ENCODE data around the gene COTL1.
A peak's percentile ranks its signal among the peaks of the same experiment; 100 is the strongest.
"Not testable (repeated sequence)": the region's sequence is repeated elsewhere in the genome, so short reads cannot be mapped to it uniquely, and the experiment has no call there.

Gene COTL1

DNA sequence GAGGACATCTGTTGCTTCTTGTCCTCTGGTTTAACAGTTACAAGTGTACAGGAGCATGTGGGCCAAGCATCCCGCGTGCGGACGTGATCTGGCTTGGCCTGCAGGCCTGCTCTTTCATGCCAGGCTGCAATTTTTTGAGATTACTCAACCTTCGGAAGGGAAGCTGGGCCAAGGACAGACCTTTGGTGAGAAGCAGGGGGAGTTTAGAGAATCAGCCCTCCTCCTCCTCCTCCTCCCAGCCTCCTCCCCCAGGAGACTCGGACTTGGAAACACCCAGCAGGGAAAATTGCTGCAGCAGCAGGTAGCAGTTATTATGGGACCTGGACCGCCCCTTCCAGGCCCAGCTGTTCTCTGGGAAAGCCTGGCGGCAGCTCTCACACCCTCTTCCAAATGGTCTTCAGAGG, 25.3 kb upstream of the COTL1 start:
- DNase-seq (ENCODE audit: low read depth, low spot score): peak; percentile 63

DNA sequence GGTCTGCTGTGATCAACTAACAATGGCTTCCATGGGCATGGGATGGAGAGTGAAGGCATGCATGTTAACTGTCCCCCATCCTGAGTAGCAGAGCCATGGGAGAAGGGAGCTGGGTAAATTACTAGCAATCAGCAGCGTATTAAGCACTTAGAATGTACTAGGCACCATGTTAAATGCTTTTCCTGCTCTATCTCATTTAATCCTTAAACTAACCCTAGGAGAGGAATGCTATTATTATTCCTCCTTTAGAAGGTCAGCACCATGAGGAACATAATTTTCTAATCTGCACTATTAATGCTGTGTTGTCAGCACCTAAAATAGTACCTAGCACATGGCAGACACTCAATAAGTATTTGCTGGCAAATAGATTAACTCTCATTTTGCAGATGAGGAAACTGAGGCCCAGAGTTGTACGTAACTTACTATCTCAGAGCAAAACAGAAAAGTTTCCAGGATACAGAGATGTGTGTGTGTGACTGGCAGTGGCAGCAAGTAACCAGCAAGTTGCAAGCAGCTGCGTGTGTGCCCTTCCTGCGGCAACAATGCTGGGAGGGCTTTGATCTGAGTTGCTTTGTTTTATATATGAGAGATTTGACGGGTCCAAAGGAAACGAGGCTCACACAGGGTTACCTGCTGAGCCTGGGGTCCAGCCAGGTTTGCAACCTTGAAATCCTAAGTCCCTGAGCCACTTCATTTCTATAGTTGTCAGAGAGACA, 23.9 kb upstream of the COTL1 start:
- no peak for DNase-seq (ENCODE audit: low read depth, low spot score)

DNA sequence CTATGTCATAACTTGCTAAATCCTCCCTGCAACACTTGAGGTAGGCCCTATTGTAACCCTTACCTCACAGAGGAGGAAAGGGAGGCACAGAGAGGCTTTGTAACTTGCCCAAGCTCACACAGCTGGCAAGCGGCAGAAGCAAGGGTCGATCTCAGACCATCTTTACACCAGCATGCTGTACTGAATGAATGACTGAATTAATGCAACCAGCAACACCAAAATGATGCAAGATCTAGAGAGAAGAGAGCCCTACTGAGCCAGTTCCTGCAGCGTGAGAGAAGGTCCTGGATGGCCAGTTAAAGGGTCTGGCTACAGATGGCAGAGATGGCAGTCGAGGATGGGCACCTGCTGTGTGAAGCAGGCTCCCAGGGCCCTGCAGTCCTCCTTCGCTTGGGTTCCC, 22.3 kb upstream of the COTL1 start:
- no peak for DNase-seq (ENCODE audit: low read depth, low spot score)

DNA sequence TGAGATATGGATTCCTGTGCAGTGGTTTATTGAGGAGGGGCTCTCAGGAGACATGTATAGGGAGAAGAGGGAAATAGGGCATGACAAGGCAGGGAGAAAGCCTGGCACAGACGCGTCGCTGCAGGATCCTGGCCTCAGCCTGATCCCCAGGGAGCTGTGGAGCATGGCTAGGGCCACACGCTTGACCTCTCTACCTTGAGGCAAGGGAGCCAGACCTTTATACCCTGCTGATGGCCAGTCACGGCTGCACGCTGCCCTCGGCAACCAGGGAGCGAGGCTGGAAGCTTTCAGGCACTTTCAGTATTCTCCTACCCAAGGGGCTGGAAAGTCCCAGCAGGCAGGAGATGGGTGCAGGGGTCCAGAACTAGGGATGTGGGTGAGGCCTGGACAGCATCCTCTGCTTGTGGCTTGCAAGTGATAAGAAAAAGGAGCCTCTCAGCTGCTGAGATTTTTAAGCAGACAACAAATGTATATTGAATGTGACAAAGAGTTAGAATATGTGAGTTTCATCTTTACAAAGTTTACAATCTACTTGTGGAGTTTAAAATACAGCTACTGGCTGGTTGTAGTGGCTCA, 20.4 kb upstream of the COTL1 start:
- DNase-seq (ENCODE audit: low read depth, low spot score): no peak

DNA sequence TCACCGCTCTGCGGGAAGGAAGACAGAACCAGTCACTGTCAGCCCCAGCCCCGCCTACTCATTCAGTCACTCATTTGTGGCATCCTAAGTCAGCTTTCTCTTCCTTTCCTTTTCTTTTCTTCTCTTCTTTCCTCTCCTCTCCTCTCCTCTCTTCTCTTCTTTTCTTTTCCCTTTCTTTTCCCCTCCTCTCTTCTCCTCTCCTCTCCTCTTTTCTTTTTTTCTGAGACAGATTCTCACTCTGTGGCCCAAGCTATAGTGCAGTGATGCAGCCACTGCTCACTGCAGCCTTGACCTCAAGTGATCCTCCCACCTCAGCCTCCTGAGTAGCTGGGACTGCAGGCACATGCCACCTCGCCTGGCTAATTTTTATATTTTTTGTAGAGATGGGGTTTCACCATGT, 19.8 kb upstream of the COTL1 start:
- DNase-seq (ENCODE audit: low read depth, low spot score): no peak

DNA sequence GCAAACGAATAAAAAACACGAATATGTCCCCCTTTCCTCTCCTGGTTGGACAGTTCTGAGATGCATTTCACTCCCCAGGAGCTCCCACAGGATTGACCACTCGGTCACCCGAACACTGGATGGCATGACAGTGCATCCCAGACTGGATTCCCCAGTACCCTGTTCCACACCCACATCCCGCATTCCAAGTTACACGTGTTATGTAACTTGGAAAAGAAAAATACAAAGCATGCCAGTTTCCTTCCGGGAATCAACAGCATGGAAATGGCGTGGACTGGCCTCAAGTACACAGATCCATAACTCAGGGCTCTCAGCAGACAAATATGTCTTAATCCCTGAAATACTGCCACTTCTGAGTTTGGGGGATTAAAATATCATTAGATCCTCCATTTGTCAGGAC, 17.8 kb upstream of the COTL1 start:
- no peak for DNase-seq (ENCODE audit: low read depth, low spot score)

DNA sequence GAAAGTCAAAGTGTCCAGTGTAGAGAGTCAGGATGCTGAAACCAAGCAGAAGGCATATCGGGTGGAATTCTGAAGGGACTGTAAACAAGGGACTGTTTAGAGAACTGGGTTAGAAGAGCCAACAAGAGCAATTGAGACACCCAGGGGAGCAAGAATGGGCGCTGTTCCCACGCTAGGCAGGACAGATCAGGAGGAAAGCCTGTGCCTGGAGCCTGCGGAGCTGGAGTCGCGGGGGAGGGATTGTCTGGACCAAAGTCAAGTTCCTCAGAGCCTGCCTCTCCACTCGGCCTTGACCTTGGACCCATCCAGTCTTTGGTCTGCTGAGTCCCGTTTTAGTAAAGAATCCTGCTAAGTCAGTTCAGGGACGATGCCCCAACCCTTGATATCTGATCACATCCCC, 15.7 kb upstream of the COTL1 start:
- DNase-seq (ENCODE audit: low read depth, low spot score): no peak

DNA sequence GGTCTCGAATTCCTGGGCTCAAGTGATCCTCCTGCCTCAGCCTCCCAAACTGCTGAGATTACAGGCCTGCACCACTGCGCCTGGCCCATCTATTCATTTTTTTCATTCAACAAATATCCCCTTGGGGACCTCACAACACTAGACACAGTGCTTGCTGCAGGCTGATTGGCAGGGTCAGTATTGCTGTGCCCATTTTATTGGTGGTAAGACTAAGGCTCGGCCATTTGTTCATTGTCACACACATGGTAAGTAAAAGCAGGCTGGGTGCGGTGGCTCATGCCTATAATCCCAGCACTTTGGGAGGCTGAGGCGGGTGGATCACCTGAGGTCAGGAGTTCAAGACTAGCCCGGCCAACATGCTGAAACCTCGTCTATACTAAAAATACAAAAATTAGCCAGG, 15.0 kb upstream of the COTL1 start:
- not testable (repeated sequence) for DNase-seq (ENCODE audit: low read depth, low spot score)

DNA sequence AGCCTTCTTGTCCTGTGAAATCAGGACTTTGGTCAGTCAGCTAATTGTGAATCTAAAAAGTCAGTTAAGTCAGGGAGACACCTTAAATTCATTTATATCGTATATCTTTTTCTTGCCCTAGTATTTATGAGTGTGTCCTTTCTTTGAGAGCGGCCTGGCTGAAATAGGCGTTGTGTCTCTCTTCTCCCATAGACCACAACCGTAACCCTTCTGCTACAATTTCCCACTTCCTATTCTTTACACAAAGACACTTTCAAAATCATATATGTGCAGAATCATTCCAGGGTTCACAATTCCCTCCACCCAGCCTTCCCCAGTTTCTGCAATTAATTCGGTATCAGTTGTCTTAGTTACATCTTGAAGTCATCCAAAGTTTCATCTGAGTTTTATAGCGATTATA, 14.0 kb upstream of the COTL1 start:
- DNase-seq (ENCODE audit: low read depth, low spot score): no peak

DNA sequence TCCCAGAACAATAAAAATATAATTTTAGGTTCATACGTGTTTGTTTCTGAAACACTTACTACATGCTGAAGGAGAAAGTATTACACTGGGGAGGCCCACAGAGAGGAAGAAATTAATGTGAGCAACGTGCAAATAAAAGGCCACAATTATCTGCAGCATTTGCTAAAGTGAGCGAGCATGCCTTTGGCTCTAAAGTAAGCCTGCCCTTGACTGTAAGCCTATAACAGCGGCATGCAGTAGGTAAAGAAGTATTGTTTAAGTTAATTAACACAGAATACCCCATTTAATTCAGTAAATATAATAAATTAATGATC, 13.2 kb upstream of the COTL1 start:
- DNase-seq (ENCODE audit: low read depth, low spot score): no peak

DNA sequence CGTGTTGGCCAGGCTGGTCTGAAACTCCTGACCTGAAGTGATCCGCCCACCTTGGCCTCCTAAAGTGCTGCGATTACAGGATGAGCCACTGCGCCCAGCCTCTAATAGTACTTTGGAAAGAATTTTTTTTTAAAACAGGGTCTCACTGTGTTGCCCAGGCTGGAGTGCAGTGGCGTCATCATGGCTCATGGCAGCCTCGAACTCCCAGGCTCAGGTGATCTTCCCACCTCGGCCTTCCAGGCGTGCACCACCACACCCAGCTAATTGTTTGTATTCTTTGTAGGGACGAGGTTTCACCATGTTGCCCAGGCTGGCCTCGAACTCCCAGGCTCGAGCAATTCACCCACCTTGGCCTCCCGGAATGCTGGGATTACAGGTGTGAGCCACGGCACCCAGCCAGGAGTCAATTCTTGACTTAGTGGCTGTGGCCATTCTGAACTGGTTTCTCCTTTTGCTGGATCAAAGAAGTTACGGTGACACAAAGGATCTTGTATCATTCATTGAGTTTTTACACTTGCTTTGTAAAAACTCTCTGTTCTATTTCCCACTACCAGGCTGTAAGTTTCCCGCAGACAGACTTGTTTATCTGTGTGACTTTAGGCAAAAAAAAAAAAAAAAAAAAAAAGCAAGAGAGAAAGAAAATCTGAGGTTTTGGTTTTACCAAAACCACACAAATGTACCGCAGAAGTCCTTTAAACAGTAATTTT, 12.7 kb upstream of the COTL1 start:
- DNase-seq (ENCODE audit: low read depth, low spot score): no peak

DNA sequence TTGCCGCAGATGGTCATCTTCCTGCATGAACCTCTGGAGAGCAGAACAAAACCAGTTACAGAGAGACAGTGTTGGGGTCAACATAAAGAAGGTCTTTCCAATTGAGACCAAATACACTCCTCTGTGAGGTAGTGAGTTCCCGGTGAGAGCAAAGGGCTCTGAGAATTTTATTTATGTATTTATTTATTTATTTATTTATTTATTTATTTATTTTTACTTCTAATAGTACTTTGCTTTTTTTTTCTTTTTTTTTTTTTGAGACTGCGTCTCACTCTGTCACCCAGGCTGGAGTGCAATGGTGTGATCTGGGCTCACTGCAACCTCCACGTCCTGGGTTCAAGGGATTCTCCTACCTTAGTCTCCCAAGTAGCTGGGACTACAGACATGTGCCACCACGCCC, 12.1 kb upstream of the COTL1 start:
- no peak for DNase-seq (ENCODE audit: low read depth, low spot score)

DNA sequence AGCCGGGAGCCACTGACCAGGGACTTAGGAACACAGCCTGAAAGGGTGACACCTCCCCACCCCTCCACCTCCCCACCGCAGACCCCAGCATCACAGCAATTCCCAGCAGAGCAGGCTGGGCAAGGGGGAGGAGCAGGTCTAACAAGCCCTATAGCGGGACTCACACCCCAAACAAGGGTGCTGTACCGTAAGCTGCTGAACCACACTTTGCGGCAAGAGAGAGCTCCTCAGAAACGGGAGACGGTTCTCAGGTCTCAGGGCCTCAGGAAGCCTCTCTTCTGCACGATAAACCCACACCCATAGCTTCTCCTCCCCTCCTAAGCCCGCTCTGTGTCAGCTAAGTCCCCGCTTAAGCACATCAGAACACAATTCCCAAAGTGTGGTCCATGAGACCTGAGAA, 11.7 kb upstream of the COTL1 start:
- DNase-seq (ENCODE audit: low read depth, low spot score): peak; percentile 25

DNA sequence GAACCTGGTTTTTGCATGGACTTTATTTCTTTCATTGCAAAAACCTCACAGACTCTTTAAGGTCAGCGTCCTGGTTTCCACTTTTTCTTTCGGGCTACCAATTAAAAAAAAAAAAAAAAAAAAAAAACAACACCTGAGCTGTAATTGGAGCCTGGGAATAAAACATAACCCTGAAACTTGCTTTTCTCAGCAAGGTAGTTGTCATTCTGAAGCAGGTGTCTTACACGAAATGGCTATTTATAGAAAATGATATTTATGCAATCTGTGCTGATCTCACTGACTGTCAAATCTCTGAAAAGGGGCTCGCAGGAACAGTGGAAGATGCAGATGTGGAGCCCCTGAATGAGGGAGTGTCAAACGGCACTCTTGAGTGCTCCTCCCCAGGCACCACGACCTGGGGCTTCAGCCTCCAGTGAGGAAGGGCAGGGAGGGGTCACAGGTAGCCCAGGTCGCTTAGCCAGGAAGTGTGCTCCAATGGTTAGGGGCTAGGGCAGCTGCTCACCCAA, 10.4 kb upstream of the COTL1 start:
- DNase-seq (ENCODE audit: low read depth, low spot score): no peak

DNA sequence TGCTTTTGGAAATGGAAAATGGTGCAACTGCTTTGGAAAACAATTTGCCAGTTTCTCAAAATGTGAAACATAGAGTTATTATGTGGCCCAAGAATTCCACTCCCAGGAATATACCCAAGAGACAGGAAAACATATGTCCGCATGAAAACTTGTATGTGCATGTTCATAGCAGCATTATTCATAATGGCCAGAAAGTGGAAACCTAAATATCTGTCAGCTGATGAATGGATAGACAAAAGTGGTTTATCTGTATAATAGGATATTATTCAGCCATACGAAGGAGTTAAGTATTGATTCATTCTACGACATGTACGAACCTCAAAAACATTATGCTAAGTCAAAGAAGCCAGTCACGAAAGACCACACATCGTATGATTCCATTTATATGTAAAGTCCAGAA, 7.7 kb upstream of the COTL1 start:
- no peak for DNase-seq (ENCODE audit: low read depth, low spot score)

DNA sequence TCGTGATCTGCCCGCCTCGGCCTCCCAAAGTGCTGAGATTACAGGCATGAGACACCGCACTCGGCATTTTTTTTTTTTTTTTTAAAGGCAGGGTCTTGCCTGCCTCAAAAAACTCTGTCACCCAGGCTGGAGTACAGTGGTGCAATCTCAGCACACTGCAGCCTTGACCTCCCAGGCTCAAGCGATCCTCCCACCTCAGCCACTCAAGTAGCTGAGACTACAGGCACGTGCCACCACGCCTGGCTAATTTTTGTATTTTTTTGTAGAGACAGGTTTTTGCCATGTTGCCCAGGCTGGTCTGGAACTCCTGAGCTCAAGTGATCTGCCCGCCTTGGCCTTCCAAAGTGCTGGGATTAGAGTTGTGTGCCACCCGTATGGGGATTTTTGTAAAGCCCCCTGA, 3.0 kb upstream of the COTL1 start:
- not testable (repeated sequence) for DNase-seq (ENCODE audit: low read depth, low spot score)

DNA sequence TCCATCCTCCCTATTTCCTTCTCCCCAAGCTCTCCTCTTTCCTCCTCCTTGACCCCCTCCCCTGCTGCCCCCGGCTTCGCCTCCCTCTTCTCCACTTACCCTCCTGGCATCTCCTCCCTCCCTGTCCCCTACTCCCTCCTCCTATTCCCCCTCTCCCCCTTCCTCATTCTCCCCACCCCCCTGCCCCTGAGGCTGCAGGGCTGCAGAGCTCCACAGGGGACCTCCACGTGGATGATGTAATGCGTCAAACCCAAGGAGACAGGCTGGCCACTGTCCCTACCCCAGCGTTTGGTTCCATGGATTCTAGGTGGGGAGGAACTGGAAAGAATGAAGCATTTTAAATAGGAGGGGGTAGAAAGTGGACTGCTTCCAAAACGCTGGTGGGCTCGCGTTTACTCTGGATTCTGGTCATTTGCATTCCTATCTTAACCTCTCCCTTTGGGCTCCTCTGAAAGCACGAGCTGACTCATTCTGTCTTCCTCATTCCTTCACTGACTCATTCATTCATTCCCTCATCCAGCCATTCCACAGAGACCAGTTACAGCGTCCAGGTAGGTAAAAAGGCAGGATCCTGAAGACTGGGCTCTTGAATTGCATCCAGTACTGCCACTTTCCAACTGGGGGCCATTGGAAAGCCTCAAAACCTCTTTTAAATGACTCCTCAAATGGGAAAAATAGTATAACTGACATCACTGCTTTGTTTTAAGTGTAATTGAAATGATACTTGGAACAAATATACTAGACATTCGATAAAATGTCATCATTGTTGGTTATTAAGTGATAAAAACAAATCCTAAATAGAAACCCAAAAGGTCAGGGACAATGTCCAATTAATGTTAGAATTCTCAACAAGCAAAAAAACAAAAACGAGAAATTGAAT, 943 bp upstream of the COTL1 start:
- peak; percentile 87 for DNase-seq (ENCODE audit: low read depth, low spot score)

DNA sequence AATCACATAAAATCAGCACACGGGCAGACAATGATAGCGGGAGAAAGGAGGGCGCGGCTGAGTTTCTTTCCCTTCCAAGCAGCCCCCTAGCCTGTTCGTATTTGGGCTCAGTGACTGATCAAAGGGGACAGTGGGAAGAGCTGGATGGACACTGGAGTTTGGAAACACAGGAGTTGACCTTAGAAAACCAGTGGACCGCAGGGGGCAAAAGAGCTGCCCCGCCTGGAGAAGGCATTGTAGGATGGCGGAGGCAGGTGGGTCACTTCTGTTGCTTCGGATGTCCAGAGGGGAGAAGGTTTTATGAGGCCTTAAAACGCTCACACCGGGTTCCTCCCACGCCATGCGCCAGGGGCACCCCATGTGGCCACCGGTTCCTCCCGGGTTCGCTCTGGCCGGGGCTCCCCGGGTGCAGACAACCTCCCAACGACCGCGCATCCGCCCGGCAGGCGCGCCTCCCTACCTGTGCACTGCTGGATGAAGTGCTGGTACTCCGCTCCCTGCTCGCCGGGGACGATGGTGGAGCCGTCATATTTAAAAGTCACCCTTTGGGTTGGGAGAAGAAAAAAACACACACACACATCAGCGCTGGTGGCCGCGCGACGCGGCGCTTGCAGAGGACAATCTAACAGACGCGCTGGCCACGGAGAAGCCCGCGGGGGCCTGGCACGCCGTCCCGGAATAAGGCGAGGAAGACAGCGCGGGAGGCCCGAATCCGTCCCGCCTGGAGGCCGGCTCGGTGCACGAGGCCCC, 662 bp downstream of the COTL1 start:
- DNase-seq (ENCODE audit: low read depth, low spot score): no peak

DNA sequence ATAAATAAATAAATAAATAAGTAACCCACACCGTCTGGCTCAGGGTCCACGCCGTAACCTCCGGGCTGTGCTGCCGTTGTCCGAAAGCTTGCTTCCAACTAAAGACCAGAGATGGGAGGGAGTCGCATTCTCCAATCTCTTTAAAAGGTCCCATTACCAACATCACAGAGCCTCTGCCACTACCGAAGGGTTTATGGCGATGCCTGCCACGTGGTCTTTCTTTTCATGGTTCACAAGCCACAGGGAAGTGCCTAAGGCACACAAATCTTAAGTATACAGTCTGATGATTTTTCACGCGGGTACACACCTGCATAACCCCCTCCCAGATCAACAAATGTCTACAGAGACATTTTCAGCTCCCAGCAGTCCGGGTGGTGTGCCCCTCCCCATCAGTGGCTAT, 1.4 kb downstream of the COTL1 start:
- no peak for DNase-seq (ENCODE audit: low read depth, low spot score)

DNA sequence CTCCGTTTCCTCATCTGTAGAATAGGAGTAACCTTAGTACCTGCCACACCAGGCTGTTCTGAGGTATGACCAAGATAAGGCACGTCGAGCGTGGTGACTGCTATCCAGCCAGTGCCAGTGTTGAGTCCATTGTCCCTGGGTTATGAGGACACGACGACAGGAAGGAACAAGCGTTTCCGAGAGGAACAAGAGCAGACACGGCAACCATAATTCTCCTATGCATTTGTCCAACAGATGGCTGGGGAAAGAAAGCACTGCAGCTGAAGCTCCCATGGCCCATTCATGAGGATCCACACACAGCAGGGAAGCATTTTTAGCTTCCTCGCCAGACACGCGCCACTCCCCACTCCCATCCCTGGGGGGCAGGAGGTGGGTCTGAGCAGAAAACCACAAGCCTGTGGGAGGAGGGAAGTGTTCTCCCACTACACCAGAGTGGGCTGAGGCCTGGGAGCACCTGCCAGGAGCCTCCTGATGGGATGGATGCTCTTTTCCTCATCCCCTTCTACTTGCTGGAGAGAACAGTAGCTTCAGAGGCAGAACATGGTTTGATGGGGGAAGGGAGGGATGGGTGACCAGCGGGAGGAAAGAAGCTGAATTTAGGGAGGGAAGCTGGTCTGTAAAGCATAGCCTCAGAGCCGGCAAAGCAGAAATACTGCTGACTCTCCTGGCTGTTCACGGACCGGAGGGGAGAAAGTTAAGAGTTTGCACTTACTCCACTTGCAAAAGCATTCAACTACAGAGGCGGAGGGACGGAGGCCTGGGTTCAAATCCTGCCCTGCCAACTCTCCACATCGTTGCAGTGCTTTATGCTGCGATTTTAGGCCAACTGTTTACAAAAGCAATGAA, 2.7 kb downstream of the COTL1 start:
- no peak for DNase-seq (ENCODE audit: low read depth, low spot score)

DNA sequence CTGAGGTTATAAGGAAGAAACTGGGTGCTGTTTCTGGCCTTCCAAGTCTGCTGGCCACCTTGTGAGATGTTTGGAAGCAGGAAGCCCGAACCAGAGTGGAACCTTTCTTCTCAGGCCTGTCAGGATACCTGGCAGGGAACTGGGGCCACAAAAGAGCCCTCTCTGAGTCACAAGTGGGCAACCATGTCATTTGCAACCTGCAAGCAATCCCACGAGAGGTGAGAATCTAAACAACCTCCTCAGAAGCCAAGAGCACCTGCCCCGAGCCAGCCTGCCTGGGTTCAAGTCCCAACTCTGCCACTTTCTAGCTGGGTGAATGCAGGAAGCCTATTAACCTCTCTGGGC, 3.3 kb downstream of the COTL1 start:
- DNase-seq (ENCODE audit: low read depth, low spot score): no peak

Measured in ELF-1 (cell line).